HUES6 (cell line): ENCODE data around the gene POLA2.
"Not testable (repeated sequence)": the region's sequence is repeated elsewhere in the genome, so short reads cannot be mapped to it uniquely, and the experiment has no call there.

Source experiments
- H3K27ac ChIP-seq: 2 replicates; pipeline ENCODE4 v1.7.0; 2013; ENCODE audit warnings: low read depth, mild to moderate bottlenecking, low read length, inconsistent platforms
- H3K27me3 ChIP-seq: 2 replicates; pipeline ENCODE4 v1.6.1; 2013; ENCODE audit warnings: low read length; ENCODE audit not compliant: control insufficient read depth, insufficient read depth
- H3K36me3 ChIP-seq: 2 replicates; pipeline ENCODE4 v1.6.1; 2013; ENCODE audit warnings: low read length; ENCODE audit not compliant: control insufficient read depth, insufficient read depth
- H3K4me1 ChIP-seq: 2 replicates; pipeline ENCODE4 v1.6.1; 2013; ENCODE audit warnings: low read length; ENCODE audit not compliant: control insufficient read depth, insufficient read depth
- H3K4me3 ChIP-seq: 2 replicates; pipeline ENCODE4 v1.5.1; 2013; ENCODE audit warnings: low read depth, low read length
- H3K9ac ChIP-seq: one replicate; pipeline ENCODE4 v1.6.1; 2013; ENCODE audit warnings: mild to moderate bottlenecking, low read length
- H3K9me3 ChIP-seq: 2 replicates; pipeline ENCODE4 v1.6.1; 2013; ENCODE audit warnings: low read depth, low read length; ENCODE audit not compliant: control insufficient read depth, insufficient read depth

POLA2 gene

DNA sequence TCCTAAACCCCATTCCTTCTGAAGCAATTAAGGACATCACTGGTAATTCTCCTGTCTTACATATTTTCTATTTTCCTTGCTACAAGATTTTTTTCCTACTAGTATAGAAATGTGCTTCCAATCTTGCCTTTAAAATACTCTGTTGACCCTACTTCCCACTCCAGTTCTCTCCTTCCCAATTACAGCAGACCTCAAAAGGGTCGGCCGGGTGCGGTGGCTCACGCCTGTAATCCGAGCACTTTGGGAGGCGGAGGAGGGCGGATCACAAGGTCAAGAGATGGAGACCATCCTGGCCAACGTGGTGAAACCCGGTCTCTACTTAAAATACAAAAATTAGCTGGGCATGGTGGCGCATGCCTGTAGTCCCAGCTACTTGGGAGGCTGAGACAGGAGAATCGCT, 3.0 kb downstream of the POLA2 start:
- H3K27ac ChIP-seq, H3K27me3 ChIP-seq, H3K4me1 ChIP-seq, H3K9me3 ChIP-seq, H3K4me3 ChIP-seq, H3K9ac ChIP-seq: not testable (repeated sequence)
- peaks cover 41% of the 10 kb centered on the region for H3K36me3 ChIP-seq

DNA sequence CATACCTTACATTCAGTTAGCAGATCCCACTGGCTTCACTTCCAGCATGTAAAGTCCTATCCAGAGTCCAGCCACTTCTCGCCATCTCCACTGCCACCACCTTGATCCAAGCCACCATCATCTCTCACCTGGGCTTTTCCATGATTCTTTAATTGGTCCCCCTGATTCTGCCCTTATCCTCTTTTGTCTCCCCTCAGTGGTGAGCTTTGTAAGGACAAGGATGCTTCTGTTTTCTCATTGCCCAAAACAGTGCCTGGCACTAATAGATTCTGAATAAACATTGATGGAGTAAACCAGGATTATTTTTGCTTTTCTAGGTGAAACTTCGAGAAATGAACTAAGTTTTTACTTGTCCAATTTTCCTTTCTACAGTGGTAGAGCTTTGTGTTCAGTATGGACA, 4.4 kb downstream of the POLA2 start:
- Histone ChIP-seq H3K27me3 (no peaks in the 10 kb centered on the region), H3K27ac (no peak overlapping the region), H3K9ac (no peak overlapping the region), H3K4me3 (no peak overlapping the region), H3K36me3 (peaks cover 55% of the 10 kb centered on the region), H3K9me3 (no peaks in the 10 kb centered on the region), H3K4me1 (peaks cover 4% of the 10 kb centered on the region)

DNA sequence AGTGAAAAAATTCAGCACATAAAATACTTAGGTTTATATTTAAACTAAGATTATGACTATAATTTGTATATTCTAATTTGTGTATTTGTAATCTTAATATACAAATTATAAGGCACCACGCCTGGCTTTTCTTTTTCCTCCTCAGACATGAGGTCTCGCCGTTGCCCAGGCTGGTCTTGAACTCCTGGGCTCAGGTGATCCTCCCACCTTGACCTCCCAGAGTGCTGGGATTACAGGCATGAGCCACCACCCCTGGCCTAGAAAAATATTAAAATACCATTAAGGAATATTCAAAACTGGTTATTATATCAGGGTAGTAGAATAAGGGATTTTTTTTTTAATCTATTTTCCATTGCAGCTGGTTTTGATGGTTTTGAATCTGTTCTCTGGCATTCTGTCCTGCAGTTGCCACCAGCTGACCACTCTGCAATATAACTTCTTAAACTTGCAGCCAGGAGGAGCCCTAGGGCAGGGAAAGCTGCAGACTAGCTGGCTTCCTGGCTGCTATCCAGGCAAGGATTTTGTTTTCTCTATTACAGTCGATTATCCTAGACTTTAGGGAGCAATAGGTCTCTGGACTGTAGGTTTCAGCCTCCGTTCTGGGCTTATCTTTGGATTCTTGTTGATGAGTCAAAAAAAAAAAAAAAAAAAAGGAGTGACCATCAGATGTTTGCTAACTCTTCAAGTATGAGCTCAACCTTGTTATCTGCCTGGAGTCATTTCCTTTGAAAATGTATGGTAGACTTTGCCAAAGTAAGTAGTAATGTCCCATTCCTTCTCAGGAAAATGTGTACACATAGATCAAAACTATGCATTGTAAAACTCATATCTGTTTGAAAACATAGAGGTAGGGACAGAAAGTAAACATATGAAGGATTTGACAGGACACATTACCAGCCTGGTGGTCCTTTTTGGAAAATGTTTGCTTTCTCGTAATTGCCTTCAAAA, 13.2 kb downstream of the POLA2 start:
- Histone ChIP-seq H3K9ac (no peak overlapping the region), H3K4me1 (no peaks in the 10 kb centered on the region; the same call in 1 of the 2 replicates), H3K36me3 (peaks cover 73% of the 10 kb centered on the region), H3K27me3 (no peaks in the 10 kb centered on the region), H3K27ac (no peak overlapping the region), H3K9me3 (no peaks in the 10 kb centered on the region), H3K4me3 (no peak overlapping the region)

DNA sequence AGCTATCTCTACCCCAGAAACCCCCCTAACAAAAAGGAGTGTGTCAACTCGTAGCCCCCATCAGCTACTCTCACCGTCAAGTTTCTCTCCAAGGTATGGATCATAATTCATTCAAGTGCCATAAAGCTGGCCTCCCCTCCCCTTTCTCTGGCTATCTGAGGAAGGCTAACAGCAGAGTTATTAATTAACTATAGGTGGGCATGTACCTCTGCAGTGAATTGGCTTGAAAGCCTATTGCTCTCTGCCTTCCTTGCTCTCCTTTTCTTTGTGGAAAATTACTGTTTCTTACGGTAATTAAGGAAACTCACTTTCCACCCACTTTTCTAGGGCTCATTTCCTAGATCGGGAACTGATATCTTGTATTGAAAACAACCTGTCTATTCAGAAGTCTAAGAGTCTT, 14.1 kb downstream of the POLA2 start:
- Histone ChIP-seq H3K27ac (no peak overlapping the region), H3K9ac (no peak overlapping the region), H3K36me3 (peaks cover 73% of the 10 kb centered on the region), H3K27me3 (no peaks in the 10 kb centered on the region), H3K4me3 (no peak overlapping the region), H3K4me1 (no peaks in the 10 kb centered on the region; the same call in 1 of the 2 replicates), H3K9me3 (no peaks in the 10 kb centered on the region)

DNA sequence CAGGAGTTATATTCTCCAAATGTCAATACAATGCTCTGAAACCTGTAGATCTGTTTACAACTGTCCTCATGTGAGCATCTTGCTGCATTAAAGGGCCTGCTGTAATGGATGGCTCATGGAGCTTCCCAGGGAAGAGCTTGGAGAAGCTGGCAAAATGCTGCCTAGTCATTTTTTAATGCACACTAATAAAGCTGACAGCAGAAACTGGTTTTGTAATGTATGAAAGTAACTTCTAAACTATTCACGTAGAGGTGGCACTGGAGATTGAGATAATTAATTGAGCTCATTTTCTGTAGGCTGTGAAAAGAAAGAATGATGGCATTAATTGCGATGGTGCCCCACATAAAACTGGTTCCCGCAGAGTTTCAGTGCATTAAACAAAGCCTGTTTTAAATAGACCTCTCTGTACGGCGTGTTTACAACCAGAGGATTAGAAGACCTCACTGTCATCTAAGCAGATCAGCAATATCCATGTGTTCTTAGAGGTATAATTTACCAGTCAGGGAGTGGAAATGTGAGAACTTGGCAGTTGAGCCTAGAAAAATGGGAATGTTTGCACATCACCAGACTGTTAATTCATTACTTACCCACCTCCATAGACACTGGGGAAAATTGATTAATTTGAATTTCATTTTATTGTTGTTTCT, 16.0 kb downstream of the POLA2 start:
- no peaks in the 10 kb centered on the region for H3K27me3 ChIP-seq
- H3K9me3 ChIP-seq: no peaks in the 10 kb centered on the region
- no peaks in the 10 kb centered on the region; the same call in 1 of the 2 replicates for H3K4me1 ChIP-seq
- H3K9ac ChIP-seq: no peak overlapping the region
- no peak overlapping the region for H3K27ac ChIP-seq
- H3K4me3 ChIP-seq: no peak overlapping the region
- peaks cover 75% of the 10 kb centered on the region for H3K36me3 ChIP-seq

DNA sequence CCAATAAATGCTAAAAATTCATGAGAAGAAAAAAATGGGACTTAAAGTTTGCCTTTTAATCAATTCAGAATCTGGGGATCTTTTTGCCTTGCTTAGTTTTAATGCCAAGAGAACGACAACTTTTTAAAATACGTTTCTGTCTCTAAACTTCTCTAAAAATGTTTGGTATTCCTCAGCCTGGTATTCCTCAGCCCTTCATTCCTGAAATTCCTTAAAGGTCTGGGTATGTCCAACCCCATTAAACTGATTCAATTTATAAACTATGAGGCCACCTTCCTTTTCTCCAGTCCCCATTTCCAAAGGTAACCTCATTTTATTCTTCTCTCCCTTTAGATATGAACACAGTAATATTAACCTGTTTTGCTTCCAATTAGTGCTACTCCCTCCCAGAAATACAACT, 16.6 kb downstream of the POLA2 start:
- Histone ChIP-seq H3K4me1 (no peaks in the 10 kb centered on the region; the same call in 1 of the 2 replicates), H3K9ac (no peak overlapping the region), H3K36me3 (peaks cover 81% of the 10 kb centered on the region), H3K4me3 (no peak overlapping the region), H3K9me3 (no peaks in the 10 kb centered on the region), H3K27me3 (no peaks in the 10 kb centered on the region), H3K27ac (peak overlapping the region; percentile 61; the same call in 1 of the 2 replicates)

DNA sequence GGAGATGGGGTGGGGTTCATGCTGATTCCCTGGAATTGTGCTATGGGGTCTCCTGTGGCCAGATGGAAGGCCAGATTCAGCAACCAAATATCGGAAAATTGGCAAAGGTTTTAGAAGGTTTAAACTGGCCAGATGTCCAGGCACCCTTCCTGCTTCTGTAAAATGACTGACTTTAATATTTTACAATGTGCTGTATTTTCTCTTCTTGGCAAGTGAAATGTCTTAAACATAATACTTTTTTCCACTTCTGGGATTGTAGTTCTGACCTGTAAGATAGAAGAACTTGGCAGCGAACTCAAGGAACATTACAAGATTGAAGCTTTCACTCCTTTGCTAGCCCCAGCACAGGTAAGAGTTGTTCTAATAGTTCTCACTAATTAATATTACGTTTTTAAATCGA, 17.5 kb downstream of the POLA2 start:
- Histone ChIP-seq H3K9me3 (no peaks in the 10 kb centered on the region), H3K4me3 (no peak overlapping the region), H3K27ac (no peak overlapping the region), H3K27me3 (no peaks in the 10 kb centered on the region), H3K9ac (no peak overlapping the region), H3K4me1 (no peaks in the 10 kb centered on the region; the same call in 1 of the 2 replicates), H3K36me3 (peaks cover 89% of the 10 kb centered on the region)

DNA sequence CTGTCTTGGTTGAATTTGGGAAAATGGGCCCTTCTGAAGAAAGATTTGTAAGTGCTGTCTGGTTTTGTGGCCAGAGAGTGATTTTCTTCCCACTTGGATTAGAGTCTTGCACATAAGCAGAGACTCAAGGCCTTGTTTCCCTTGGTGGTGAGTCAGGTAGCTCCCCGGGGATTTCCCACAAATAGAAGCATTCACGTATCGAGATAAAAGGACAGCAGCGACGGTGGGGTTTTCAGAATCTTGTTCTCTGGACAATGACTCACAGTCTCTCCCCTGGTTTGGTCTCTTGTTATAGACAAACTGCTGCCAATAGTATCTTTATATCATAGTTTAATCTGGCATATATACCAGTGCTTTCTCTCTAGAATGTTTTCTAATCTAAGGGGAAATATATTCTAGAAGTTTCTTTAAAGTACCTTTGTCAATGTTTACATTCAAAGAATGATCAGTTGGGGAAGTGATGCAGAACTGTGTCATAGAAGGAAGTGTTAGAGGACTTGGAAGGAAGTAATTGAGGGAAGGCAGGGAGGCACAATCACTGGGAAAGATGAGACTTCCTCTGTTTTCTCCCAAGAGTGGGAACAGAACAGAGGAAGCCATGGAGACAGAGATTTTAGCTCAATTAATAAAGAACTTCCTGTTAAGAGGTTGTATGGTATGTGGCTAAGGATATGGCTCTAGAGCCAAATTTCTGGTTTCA, 18.1 kb downstream of the POLA2 start:
- H3K27me3 ChIP-seq: no peaks in the 10 kb centered on the region
- H3K4me3 ChIP-seq: no peak overlapping the region
- no peak overlapping the region for H3K9ac ChIP-seq
- H3K36me3 ChIP-seq: peaks cover 95% of the 10 kb centered on the region
- no peaks in the 10 kb centered on the region for H3K9me3 ChIP-seq
- H3K4me1 ChIP-seq: no peaks in the 10 kb centered on the region; the same call in 1 of the 2 replicates
- H3K27ac ChIP-seq: no peak overlapping the region

DNA sequence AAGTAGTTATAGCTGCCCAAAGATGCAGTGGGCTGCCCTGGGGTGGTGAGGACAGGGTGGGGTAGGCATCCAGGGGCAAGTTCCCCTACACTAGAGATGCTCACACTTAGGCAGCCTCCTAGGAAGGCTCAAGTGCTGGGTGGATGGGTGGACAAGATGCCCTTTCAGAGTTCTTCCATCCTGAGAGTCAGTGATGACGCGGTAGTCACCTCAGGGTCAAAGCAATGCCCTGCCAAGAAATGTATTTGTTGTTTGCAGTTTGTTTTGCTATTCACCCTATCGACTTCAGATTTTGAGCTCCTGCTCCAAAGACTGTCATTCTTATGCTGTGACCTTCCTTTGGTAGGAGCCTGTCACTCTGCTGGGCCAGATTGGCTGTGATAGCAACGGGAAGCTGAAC, 18.9 kb downstream of the POLA2 start:
- no peak overlapping the region for H3K27ac ChIP-seq
- H3K9ac ChIP-seq: no peak overlapping the region
- H3K9me3 ChIP-seq: no peaks in the 10 kb centered on the region
- H3K27me3 ChIP-seq: no peaks in the 10 kb centered on the region
- H3K4me3 ChIP-seq: no peak overlapping the region
- H3K4me1 ChIP-seq: no peaks in the 10 kb centered on the region; the same call in 1 of the 2 replicates
- peaks cover 98% of the 10 kb centered on the region for H3K36me3 ChIP-seq

DNA sequence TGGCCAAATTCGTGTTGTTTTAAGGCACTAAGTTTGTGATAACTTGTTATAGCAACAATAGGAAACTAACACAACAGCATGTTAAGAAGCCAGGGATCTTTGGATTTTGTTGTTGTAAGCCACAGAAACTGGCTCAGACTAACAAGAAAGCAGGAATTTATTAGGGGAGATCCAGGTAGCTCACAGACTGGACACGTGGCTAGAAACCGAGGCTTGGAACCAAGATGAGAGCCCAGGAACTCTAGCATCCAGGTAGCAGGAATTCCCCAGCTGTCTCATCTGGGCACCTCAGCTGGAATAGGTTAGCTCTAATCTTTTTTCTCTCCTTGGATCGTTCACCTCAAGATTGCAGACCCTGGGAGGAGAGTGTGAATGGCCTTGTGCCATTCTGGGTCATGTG, 24.9 kb downstream of the POLA2 start:
- peaks cover 5% of the 10 kb centered on the region; the same call in 1 of the 2 replicates for H3K4me1 ChIP-seq
- no peak overlapping the region for H3K9ac ChIP-seq
- peaks cover 95% of the 10 kb centered on the region for H3K36me3 ChIP-seq
- no peak overlapping the region for H3K27ac ChIP-seq
- H3K9me3 ChIP-seq: no peaks in the 10 kb centered on the region
- H3K27me3 ChIP-seq: no peaks in the 10 kb centered on the region
- no peak overlapping the region for H3K4me3 ChIP-seq
